ENCODE results near the gene CHRNE. TPM values are rescaled to one million over a fixed set of nuclear protein-coding genes. Genes with fewer than 3 reads are reported as not detected.

CHRNE gene
- total RNA-seq, 2 experiments from 2014 or later, result 0.59 to 0.84 TPM

- ATAC-seq (peak; percentile 0), DNase-seq (no peak)
- CTCF ChIA-PET, result interaction anchor here (0.5 to 2.1 kb wide), 10 partner anchors 10 to 1129 kb away, joined by 3 to 10 read pairs (median 4); partner anchors contain the start of genes ARRB2, RNF167 and SLC25A11
- Mint-ChIP-seq H3K27me3 (no peaks in the 10 kb centered on the region), H3K27ac (no peak overlapping the region), H3K9me3 (ENCODE audit: low read depth) (no peaks in the 10 kb centered on the region), H3K36me3 (ENCODE audit: low read depth) (peaks cover 13% of the 10 kb centered on the region), H3K4me1 (peaks cover 26% of the 10 kb centered on the region), H3K4me3 (peak overlapping the region; percentile 90)
- POLR2A ChIA-PET, result interaction anchor here (0.8 to 2.3 kb wide), 3 partner anchors 41 to 250 kb away, joined by 3 to 8 read pairs (median 4); partner anchors contain the start of genes RNF167 and SLC25A11
- intact Hi-C loops (cut with DNase I, micrococcal nuclease), result loop anchor here in 1 of 2 experiments (1.0 to 2.0 kb wide), 11 partner anchors 50 to 533 kb away; partner anchors contain the start of genes ARRB2, INCA1, KIF1C and MED11
Observed at GRCh38 chr17:4898927-4899326, 4.0 kb downstream of the CHRNE start.

GRCh38 chr17:4898351-4898750 lies 4.5 kb downstream of the CHRNE start:
- Mint-ChIP-seq H3K36me3 (ENCODE audit: low read depth) (peaks cover 13% of the 10 kb centered on the region), H3K4me3 (peak overlapping the region; percentile 51), H3K27ac (no peak overlapping the region), H3K4me1 (peaks cover 22% of the 10 kb centered on the region), H3K9me3 (ENCODE audit: low read depth) (no peaks in the 10 kb centered on the region), H3K27me3 (no peaks in the 10 kb centered on the region)
- ATAC-seq, result no peak
- ChIA-PET POLR2A (interaction anchor here (1.1 to 2.3 kb wide), 2 partner anchors 42 to 187 kb away, joined by 3 to 8 read pairs; partner anchors contain the start of genes RNF167 and SLC25A11), CTCF (no interaction called here)
- no peak for DNase-seq
- intact Hi-C loops (cut with DNase I, micrococcal nuclease), result loop anchor here in 1 of 2 experiments (2.0 kb wide), 1 partner anchor 50 kb away; the partner anchor contains the start of gene PFN1

GRCh38 chr17:4897785-4898184 lies 5.1 kb downstream of the CHRNE start:
- ATAC-seq (no peak), DNase-seq (no peak)
- Mint-ChIP-seq H3K27ac (no peak overlapping the region), H3K9me3 (ENCODE audit: low read depth) (no peaks in the 10 kb centered on the region), H3K4me3 (peak overlapping the region; percentile 51), H3K4me1 (peaks cover 17% of the 10 kb centered on the region), H3K36me3 (ENCODE audit: low read depth) (peaks cover 13% of the 10 kb centered on the region), H3K27me3 (no peaks in the 10 kb centered on the region)
- ChIA-PET POLR2A (no interaction called here), CTCF (no interaction called here)
- intact Hi-C loops (cut with DNase I, micrococcal nuclease), result loop anchor here in 1 of 2 experiments (2.0 kb wide), 1 partner anchor 51 kb away; the partner anchor contains the start of gene PFN1

- H3K9me3 Mint-ChIP-seq (ENCODE audit: low read depth), result no peaks in the 10 kb centered on the region
- CTCF ChIA-PET, result interaction anchor here (0.6 kb wide), 1 partner anchor 15 kb away, joined by 3 read pairs; no protein-coding TSS in a partner anchor
- peaks cover 11% of the 10 kb centered on the region for H3K4me1 Mint-ChIP-seq
- ATAC-seq (no peak), DNase-seq (no peak)
- H3K36me3 Mint-ChIP-seq (ENCODE audit: low read depth), result peaks cover 15% of the 10 kb centered on the region
- no peak overlapping the region for H3K27ac Mint-ChIP-seq
- intact Hi-C loops (cut with DNase I, micrococcal nuclease), result no loop called here
- no peaks in the 10 kb centered on the region for H3K27me3 Mint-ChIP-seq
- no peak overlapping the region for H3K4me3 Mint-ChIP-seq
- POLR2A ChIA-PET, result no interaction called here
Observed at GRCh38 chr17:4897198-4897687, 5.7 kb downstream of the CHRNE start.

- ATAC-seq, result no peak
Observed at GRCh38 chr17:4896332-4897197, 6.3 kb downstream of the CHRNE start.

GRCh38 chr17:4895657-4896331 lies 7.1 kb downstream of the CHRNE start:
- Mint-ChIP-seq H3K36me3 (ENCODE audit: low read depth) (peaks cover 23% of the 10 kb centered on the region), H3K9me3 (ENCODE audit: low read depth) (no peaks in the 10 kb centered on the region), H3K27me3 (no peaks in the 10 kb centered on the region), H3K27ac (no peak overlapping the region), H3K4me3 (no peak overlapping the region), H3K4me1 (peaks cover 9% of the 10 kb centered on the region)
- CTCF ChIA-PET, result interaction anchor here (0.5 kb wide), 1 partner anchor 315 kb away, joined by 3 read pairs; no protein-coding TSS in a partner anchor
- no peak for ATAC-seq
- POLR2A ChIA-PET, result no interaction called here
- no peak for DNase-seq
- intact Hi-C loops (cut with DNase I, micrococcal nuclease), result no loop called here

More at GRCh38 chr17:4896332-4897197, 6.3 kb downstream of the CHRNE start:
- Mint-ChIP-seq H3K9me3 (ENCODE audit: low read depth) (no peaks in the 10 kb centered on the region), H3K27ac (no peak overlapping the region), H3K27me3 (no peaks in the 10 kb centered on the region), H3K4me1 (peaks cover 9% of the 10 kb centered on the region), H3K36me3 (ENCODE audit: low read depth) (peaks cover 17% of the 10 kb centered on the region), H3K4me3 (no peak overlapping the region)
- DNase-seq, result no peak
- POLR2A ChIA-PET, result no interaction called here
- intact Hi-C loops (cut with DNase I, micrococcal nuclease), result no loop called here
- CTCF ChIA-PET, result interaction anchor here (0.5 to 0.6 kb wide), 2 partner anchors 16 to 316 kb away, joined by 3 read pairs; no protein-coding TSS in a partner anchor

- Mint-ChIP-seq H3K36me3 (ENCODE audit: low read depth) (peaks cover 25% of the 10 kb centered on the region), H3K9me3 (ENCODE audit: low read depth) (no peaks in the 10 kb centered on the region), H3K27me3 (no peaks in the 10 kb centered on the region), H3K4me3 (no peak overlapping the region), H3K27ac (no peak overlapping the region), H3K4me1 (peaks cover 9% of the 10 kb centered on the region)
- POLR2A ChIA-PET, result no interaction called here
- CTCF ChIA-PET, result interaction anchor here (0.8 kb wide), 1 partner anchor 106 kb away, joined by 3 read pairs; the partner anchor contains the start of gene GLTPD2
- DNase-seq (no peak), ATAC-seq (no peak)
- intact Hi-C loops (cut with DNase I, micrococcal nuclease), result no loop called here
Observed at GRCh38 chr17:4895121-4895520, 7.8 kb downstream of the CHRNE start.

GRCh38 chr17:4893721-4894560 lies 9.0 kb downstream of the CHRNE start:
- ChIA-PET CTCF (no interaction called here), POLR2A (interaction anchor here (0.6 kb wide), 1 partner anchor 610 kb away, joined by 3 read pairs; no protein-coding TSS in a partner anchor)
- no peak overlapping the region for H3K4me3 Mint-ChIP-seq
- peaks cover 3% of the 10 kb centered on the region for H3K4me1 Mint-ChIP-seq
- no peak overlapping the region for H3K27ac Mint-ChIP-seq
- H3K9me3 Mint-ChIP-seq (ENCODE audit: low read depth), result no peaks in the 10 kb centered on the region
- H3K36me3 Mint-ChIP-seq (ENCODE audit: low read depth), result peaks cover 30% of the 10 kb centered on the region
- no peak for DNase-seq
- intact Hi-C loops (cut with DNase I, micrococcal nuclease), result no loop called here
- H3K27me3 Mint-ChIP-seq, result no peaks in the 10 kb centered on the region
- no peak for ATAC-seq

- no peaks in the 10 kb centered on the region for H3K9me3 Mint-ChIP-seq (ENCODE audit: low read depth)
- H3K36me3 Mint-ChIP-seq (ENCODE audit: low read depth), result peaks cover 31% of the 10 kb centered on the region
Observed at GRCh38 chr17:4893272-4893671, 9.6 kb downstream of the CHRNE start.

GRCh38 chr17:4892499-4893221 lies 10.2 kb downstream of the CHRNE start:
- no peaks in the 10 kb centered on the region for H3K9me3 Mint-ChIP-seq (ENCODE audit: low read depth)
- H3K4me3 Mint-ChIP-seq, result no peak overlapping the region
- no peaks in the 10 kb centered on the region for H3K27me3 Mint-ChIP-seq
- no peak overlapping the region for H3K27ac Mint-ChIP-seq
- ATAC-seq (no peak), DNase-seq (no peak)
- POLR2A ChIA-PET, result no interaction called here
- intact Hi-C loops (cut with DNase I, micrococcal nuclease), result no loop called here
- H3K4me1 Mint-ChIP-seq, result no peaks in the 10 kb centered on the region
- CTCF ChIA-PET, result no interaction called here
- H3K36me3 Mint-ChIP-seq (ENCODE audit: low read depth), result peaks cover 33% of the 10 kb centered on the region

More at GRCh38 chr17:4893272-4893671, 9.6 kb downstream of the CHRNE start:
- H3K4me1 Mint-ChIP-seq, result no peaks in the 10 kb centered on the region
- H3K4me3 Mint-ChIP-seq, result no peak overlapping the region
- no peaks in the 10 kb centered on the region for H3K27me3 Mint-ChIP-seq
- ATAC-seq (no peak), DNase-seq (no peak)
- CTCF ChIA-PET, result no interaction called here
- H3K27ac Mint-ChIP-seq, result no peak overlapping the region
- intact Hi-C loops (cut with DNase I, micrococcal nuclease), result no loop called here
- POLR2A ChIA-PET, result no interaction called here
